ENCODE results near the gene PPP2R2D. TPM values are rescaled to one million over a fixed set of nuclear protein-coding genes. Genes with fewer than 3 reads are reported as not detected.

Gene PPP2R2D
- total RNA-seq, 1 experiment from 2014 or later, result 36.9 TPM

DNA sequence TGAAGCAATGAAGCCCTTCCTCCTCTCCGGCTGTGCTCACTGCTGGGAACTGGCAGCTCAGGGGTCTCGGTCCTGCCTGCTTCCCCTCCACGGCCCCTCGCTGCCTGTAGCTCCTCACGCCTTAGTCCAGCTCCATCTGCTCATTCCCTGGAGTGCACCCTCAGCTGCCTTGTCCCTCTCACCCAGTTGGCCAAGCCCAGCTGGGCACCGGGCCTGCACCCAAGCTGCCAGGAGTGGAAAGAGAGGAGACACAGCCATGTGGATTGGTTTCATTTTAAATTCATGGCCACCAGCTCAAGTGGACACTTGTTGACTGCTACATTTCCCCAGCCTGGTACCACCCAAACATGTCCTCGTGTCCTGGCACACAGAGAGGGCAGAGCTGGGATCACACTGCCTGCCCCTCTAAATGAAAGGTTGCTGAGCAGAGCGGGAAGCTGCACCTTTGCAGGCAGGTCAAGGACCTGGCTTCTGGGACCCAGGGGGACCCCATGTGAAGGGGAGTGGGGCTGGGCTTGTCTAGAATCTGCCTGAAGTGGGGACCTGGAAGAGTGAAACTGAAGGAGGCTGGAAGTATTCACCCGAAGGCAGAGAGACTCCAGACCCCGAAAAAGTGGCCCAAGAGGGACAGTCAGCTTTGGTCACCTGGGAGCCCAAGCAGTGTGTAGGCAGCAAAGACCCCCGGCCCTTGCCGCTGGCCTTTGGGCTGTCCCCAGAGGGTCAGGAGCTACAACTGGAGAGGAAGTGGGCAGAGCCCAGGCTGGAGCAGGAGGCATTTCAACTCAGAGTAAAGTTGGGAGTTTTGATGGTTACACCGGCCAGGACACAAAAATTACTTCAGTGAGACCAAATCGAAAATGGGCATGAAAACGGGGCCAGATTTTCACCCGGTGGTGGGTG lies 95.9 kb downstream of the PPP2R2D start:
- DNase-seq (ENCODE audit: low spot score), result no peak

DNA sequence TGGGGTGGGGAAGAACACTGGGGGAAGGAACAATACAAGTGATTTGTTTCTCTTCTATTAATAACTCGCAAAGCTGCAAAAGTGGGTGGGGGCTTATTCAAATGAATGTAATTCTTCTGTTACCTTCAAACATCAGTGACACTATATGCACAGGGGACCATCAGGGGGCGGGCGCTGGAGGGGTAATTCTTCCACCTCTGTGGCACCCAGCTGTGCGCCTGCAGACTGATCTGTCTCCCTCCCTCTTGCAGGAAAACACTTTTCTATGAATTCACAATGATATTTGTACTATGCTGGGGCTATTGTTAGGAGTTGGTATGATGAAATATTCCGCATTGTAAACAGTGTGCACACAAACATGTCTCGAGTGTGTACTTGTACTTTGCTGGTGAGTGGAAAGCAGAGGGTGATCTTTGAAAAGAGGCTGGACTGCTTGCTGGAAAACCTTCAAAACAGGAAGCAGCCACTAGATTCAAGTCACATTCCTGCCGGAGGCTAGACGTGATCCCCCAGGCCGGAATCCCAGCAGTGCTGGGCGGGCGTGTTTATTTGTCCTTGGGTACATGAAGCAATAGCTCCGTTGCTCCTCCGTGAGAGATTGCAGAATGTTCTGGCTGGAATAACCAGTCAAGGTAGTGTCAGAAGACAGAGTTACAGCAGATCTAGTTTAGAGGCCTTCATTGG lies 96.7 kb downstream of the PPP2R2D start:
- DNase-seq (ENCODE audit: low spot score), result peak; percentile 80

DNA sequence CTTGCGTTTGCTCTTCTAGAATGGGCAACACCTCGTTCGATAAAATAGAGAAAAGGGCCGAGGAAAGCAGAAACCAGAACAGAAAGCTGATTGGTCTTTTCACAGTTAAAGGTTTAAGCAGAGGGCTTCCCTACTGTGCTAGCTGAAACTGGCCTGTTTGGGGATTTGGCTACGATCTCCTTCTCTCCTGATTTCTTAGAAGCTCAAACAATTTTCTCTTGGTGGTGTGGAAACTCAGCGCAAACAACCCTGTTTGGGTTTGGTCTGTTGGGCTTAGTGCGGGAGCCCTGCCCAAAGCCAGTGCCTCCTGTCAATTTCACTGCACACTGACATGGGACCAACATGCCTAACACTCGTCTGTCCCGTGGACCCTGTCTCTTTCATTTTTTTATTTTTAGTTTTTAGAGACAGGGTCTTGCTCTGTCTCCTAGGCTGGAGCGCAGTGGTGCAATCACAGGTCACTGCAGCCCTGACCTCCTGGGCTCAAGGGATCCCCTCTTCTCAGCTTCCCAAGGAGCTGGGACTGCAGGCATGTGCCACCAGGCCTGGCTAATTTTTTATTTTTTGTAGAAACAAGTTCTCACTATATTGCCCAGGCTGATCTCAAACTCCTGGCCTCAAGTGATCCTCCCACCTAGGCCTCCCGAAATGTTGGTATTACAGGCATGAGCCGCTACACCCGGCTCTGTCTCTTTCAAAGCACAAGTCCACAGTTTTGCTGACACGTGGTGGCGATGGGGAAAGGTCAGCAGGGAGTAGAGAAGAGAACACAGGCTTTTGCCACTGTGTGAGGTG lies 97.4 kb downstream of the PPP2R2D start:
- DNase-seq (ENCODE audit: low spot score), result no peak

DNA sequence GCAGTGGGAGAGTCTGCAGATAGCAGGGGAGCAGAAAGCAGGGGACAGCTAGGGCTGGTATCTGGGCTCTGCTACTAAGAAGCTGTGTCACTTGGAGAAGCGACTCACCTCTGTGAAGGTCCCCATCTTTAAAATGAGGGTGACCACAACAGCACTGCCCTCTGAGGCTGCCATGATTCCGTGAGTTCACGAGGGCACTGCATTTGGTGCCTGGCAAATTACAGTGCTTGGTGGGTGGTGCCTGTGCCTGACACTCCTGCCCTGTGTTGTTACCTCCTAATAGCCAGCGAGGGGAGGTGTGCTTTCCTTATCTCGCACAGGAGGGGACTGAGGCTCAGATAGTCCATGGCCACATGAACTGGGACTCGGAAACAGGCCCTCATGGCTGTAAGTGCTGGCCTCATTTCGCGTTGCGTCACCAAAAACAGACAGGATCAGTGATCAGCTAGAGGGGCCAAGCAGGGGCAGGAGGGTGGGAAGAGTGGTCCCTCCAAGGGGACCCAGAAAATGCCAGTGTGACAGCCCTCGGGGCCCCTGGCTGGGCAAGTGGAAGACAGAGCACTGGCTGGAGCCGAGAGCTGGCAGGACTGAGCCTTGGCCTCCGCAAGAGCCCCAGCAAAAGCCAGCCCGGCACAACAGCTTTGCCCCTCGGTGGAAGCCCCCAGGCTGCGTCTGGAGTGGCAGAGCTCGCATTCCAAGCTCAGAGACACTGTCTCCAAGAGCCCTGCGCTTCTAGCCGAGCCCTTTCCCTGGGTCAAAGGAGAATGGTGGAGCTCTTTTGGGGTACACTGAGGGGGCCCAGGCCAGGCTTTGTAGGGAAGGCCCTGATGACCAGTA lies 98.3 kb downstream of the PPP2R2D start:
- no peak for DNase-seq (ENCODE audit: low spot score)

DNA sequence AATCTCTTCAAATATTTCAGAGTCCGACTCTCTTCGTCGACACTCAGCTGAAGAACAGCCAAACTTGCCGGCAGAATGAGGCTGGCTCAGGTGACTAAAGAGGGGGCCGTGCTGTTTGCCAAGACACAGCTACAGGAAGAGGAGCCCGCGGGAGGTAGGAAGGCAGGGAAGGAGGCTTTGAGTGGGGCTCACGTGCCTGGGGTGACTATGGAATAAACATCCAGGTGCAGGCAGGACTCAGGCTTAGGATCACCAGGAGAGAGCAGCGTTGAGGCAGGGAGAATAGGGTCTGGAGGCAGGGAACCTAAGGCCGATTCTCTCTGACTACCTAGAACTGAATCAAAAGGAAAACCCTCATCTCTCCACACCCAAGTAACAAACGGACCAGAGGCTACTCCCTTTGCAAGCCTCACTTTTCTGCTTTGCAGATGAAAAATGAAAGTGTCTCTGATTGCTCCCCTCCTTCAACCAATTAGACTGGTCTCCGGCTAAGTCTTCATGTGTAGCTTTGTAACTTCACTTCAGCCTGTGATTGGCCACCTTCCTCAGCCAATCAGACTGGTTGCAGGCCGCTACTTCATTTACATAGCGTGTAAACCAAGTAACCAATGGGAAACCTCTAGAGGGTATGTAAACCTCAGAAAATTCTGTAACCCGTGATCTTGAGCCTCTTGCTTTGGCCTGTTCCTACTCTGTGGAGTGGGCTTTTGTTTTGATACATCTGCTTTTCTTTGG lies 100.6 kb downstream of the PPP2R2D start:
- peak; percentile 35 for DNase-seq (ENCODE audit: low spot score)

DNA sequence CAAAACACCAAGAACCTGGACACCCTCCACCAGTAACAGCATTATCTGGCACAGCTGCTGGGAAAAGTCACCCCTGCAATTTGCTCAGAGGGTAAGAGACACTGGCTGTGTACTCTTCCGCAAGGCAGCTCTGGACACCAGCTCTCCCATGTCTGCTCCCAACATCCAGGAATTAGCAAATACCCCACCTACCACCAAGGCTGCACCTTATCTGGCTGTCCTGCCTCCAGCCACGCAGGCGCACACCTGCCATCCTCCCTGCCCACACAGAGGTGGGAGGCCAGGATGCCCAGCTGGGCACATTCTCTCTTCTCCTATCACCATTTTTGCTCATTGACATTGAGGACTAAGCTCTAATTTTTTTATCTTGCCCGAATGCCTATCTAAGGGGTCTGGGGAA lies 101.2 kb downstream of the PPP2R2D start:
- no peak for DNase-seq (ENCODE audit: low spot score)

DNA sequence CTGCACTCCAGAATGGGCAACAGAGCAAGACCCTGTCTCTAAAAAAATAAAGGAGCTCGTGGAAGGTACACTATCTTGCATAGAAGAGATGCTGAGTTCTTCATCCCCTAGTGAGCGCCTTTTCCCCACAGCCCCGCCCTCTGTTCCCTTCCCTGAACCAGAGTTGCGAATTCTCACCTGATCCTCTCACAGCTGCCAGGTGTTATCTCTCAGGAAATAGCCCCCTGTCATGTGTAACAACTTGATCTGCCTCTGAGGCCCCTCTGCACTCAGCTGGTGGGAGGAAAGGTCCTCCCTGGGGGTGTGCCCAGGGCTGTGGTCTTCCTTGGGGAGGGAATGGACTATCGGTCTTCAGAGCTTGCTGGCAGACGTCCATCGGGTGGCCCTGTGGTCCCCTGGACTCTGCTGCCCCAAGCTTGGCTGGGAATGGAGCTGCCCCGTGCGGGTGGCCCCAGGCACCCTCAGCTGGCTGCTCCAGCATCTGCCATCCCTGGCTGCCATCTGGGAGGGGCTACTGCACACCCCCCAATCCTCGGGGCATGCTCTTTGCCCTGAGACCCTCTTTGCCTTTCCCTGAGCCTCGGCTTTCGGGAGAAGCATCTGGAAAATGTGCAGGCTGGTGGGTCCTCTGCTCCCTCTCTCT lies 102.6 kb downstream of the PPP2R2D start:
- DNase-seq (ENCODE audit: low spot score), result no peak

DNA sequence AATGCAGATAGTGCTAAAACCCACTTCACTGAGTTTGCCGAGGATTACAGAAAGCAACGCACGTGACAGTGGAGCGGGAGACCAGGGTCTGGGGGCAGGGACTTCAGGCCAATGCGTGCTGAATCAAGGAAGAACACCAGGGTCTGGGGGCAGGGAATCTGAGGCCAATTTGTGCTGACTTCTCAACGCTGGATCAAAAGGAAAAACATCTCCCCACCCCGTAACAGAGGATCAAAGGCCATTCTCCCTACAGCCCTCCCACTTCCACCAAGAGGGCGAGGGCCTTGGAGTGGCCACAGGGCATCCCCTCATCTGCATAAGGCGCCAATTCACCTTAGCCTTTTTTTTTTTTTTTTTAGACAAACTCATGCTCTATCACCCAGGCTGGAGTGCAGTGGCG lies 103.2 kb downstream of the PPP2R2D start:
- DNase-seq (ENCODE audit: low spot score), result no peak

DNA sequence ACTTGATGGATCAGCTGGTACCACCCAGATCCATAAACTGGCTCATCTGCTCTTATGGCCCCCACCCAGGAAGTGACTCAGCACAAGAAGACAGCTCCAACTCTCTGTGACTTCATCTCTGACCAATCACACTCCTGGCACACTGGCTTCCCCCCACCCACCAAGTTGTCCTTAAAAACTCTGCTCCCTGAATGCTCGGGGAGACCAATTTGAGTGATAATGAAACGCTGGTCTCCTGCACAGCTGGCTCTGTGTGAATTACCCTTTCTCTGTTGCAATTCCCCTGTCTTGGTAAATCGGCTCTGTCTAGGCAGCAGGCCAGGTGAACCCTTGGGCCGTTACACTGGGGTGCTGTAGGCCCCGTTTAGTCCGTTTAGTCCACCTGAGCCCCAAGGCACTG lies 104.3 kb downstream of the PPP2R2D start:
- no peak for DNase-seq (ENCODE audit: low spot score)

DNA sequence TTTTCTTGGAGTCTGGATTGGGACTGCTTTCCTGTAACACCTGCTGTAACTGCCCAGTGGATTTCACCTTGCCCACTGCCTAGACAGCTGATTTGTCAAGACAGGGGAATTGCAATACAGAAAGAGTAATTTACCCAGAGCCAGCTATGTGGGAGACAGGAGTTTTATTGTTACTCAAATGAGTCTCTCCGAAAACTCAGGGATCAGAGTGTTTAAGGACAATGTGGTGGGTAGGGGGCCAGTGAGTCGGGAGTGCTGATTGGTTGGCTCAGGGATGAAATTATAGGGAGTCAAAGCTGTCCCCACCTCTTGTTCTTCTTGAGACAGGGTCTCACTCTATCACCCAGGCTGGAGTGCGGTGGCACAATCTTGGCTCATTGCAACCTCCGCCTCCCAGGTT lies 106.2 kb downstream of the PPP2R2D start:
- DNase-seq (ENCODE audit: low spot score), result no peak

DNA sequence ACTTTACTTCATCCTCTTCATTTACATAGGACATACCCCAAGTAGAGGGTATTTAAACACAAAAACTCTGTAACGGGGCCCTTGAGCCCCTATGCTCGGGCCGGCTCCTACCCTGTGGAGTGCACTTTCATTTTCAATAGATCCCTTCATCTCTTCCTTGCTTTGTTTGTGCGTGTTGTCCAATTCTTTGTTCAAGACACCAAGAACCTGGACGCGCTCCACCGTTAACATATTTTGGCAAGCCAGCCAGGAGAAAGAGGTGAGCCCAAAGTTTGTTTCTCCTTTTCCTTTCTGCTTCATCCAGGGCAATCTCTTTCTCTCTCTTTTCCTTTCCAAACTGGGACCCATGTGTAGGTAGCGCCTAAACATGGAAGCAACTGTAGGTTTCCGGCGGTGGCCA lies 106.9 kb downstream of the PPP2R2D start:
- no peak for DNase-seq (ENCODE audit: low spot score)

Other genes starting within 250 kb of the PPP2R2D start
- 192 and 240 TPM in 2 replicates for gene BNIP3, start 80.9 kb downstream of the PPP2R2D start, total RNA-seq (2014; rRNA removed; shearing (Covaris generic))
- 0.43 and 0.81 TPM in 2 replicates for gene JAKMIP3, start 164.9 kb downstream of the PPP2R2D start, total RNA-seq (2014; rRNA removed; shearing (Covaris generic))